HCT116 (cell line): ENCODE results near the gene SLC44A2. TPM values are rescaled to one million over a fixed set of nuclear protein-coding genes. Genes with fewer than 3 reads are reported as not detected.

Experiments
- ATAC-seq: fragments of 200-7000 bp; cut with Tn5 transposase; 2 replicates; pipeline ENCODE4 v1.9.1; 2020; ENCODE audit warnings: mild to moderate bottlenecking, moderate library complexity
- BruUV-seq: library from RNA; stranded (reverse); fragments of 400-500 nt; replicated peaks from 2 replicates; lab custom pipeline; 2021; lab: Mats Ljungman, UMichigan
- CTCF ChIA-PET: fragments of 300-600 bp; sonication (Branson Sonifier 250); formaldehyde crosslinking; loops from one replicate; lab custom pipeline; 2021; ENCODE audit warnings: antibody characterized with exemption; lab: Charles Lee
- POLR2A ChIA-PET: fragments of 300-600, 350-600 bp; sonication (Branson Sonifier 250); formaldehyde crosslinking; loops from one replicate; lab custom pipeline; 2021; ENCODE audit warnings: antibody characterized with exemption; lab: Charles Lee
- RAD21 ChIA-PET, 2 experiments: fragments of 300-600 bp; sonication (Branson Sonifier 250); formaldehyde crosslinking; loops; one replicate each; lab custom pipeline; 2023; ENCODE audit warnings: low total read pairs in 2 of 2; ENCODE audit not compliant: uncharacterized antibody in 2 of 2, unreplicated experiment in 2 of 2, low non-redundant PET in 1 of 2; lab: Charles Lee
- DNase-seq: peaks from one replicate; pipeline ENCODE4 v3.0.0-alpha.2; 2010; ENCODE audit warnings: low read depth, low spot score
- H2AFZ ChIP-seq: fragments of 200-600 bp; shearing (Covaris generic), sonication (generic); 2 replicates; pipeline ENCODE4 v1.6.1; 2017; ENCODE audit warnings: low read depth, mixed run types, mixed read lengths, antibody characterized with exemption, low read length; ENCODE audit not compliant: poor library complexity, severe bottlenecking
- H3K27ac ChIP-seq: 2 replicates; pipeline ENCODE4 v1.5.1; 2012; ENCODE audit warnings: low read depth, low read length
- H3K27me3 ChIP-seq: fragments of 200-600 bp; sonication (generic); 2 replicates; pipeline ENCODE4 v1.6.1; 2016; ENCODE audit warnings: mixed run types, low read length, mixed read lengths; ENCODE audit not compliant: insufficient read depth
- H3K36me3 ChIP-seq, 2 experiments: fragments of 200-500 bp in 1 of 2; fragments of 200-600 bp in 1 of 2; sonication (Bioruptor generic) in 1 of 2; sonication (generic) in 1 of 2; 2 replicates each; pipeline versions ENCODE4 v1.5.1 to v1.6.1; 2014 to 2016; ENCODE audit warnings: low read length in 2 of 2, inconsistent platforms in 1 of 2, mixed read lengths in 1 of 2, mixed run types in 1 of 2; ENCODE audit not compliant: insufficient read depth in 2 of 2, control insufficient read depth in 1 of 2
- H3K4me1 ChIP-seq, 2 experiments: fragments of 200-600 bp in 1 of 2; sonication (generic) in 1 of 2; 2 replicates each; pipeline versions ENCODE4 v1.5.1 to v1.6.1; 2012 to 2017; ENCODE audit warnings: low read length in 2 of 2, inconsistent platforms in 1 of 2, mild to moderate bottlenecking in 1 of 2, mixed read lengths in 1 of 2, mixed run types in 1 of 2, moderate library complexity in 1 of 2; ENCODE audit not compliant: insufficient read depth in 2 of 2, control insufficient read depth in 1 of 2
- H3K4me2 ChIP-seq: fragments of 200-600 bp; sonication (generic); 2 replicates; pipeline ENCODE4 v1.6.1; 2017; ENCODE audit warnings: mixed run types, low read length, mixed read lengths
- H3K4me3 ChIP-seq, 2 experiments: fragments of 200-600 bp in 1 of 2; sonication (generic) in 1 of 2; replicated peaks in 1 of 2; 2 replicates each; pipeline ENCODE4 v1.5.1; 2011 to 2016; ENCODE audit warnings: low read length in 2 of 2, control low read depth in 1 of 2, low read depth in 1 of 2, mild to moderate bottlenecking in 1 of 2, mixed read lengths in 1 of 2, mixed run types in 1 of 2
- H3K79me2 ChIP-seq: fragments of 200-600 bp; sonication (generic); 2 replicates; pipeline ENCODE4 v1.6.1; 2017; ENCODE audit warnings: mild to moderate bottlenecking, mixed run types, low read length, moderate library complexity, mixed read lengths; ENCODE audit not compliant: insufficient read depth
- H3K9ac ChIP-seq: fragments of 200-600 bp; sonication (generic); 2 replicates; pipeline ENCODE4 v1.6.1; 2016; ENCODE audit warnings: low read length, mixed read lengths
- H3K9me2 ChIP-seq: fragments of 200-600 bp; sonication (generic), shearing (Covaris generic); 2 replicates; pipeline ENCODE4 v1.6.1; 2017; ENCODE audit warnings: mixed run types, mild to moderate bottlenecking, moderate library complexity; ENCODE audit not compliant: insufficient read depth
- H3K9me3 ChIP-seq, 2 experiments: fragments of 200-500 bp in 1 of 2; fragments of 200-600 bp in 1 of 2; sonication (Bioruptor generic) in 1 of 2; sonication (generic) in 1 of 2; 2 replicates each; pipeline ENCODE4 v1.6.1; 2014 to 2017; ENCODE audit warnings: low read length in 2 of 2, mixed read lengths in 2 of 2, inconsistent platforms in 1 of 2, low read depth in 1 of 2, mild to moderate bottlenecking in 1 of 2, mixed run types in 1 of 2, moderate library complexity in 1 of 2; ENCODE audit not compliant: control insufficient read depth in 1 of 2, insufficient read depth in 1 of 2
- H4K20me1 ChIP-seq: fragments of 200-600 bp; sonication (generic), shearing (Covaris generic); 2 replicates; pipeline ENCODE4 v1.6.1; 2017; ENCODE audit warnings: mixed run types, mild to moderate bottlenecking, moderate library complexity; ENCODE audit not compliant: insufficient read depth
- ATF3 ChIP-seq: IDR thresholded peaks from 2 replicates; pipeline ENCODE4 v1.6.1; 2012
- CEBPB ChIP-seq: IDR thresholded peaks from 2 replicates; pipeline ENCODE4 v1.6.1; 2012; ENCODE audit warnings: low read depth
- EGR1 ChIP-seq: IDR thresholded peaks from 2 replicates; pipeline ENCODE4 v1.6.1; 2012; ENCODE audit warnings: low read depth
- ELF1 ChIP-seq: IDR thresholded peaks from 2 replicates; pipeline ENCODE4 v1.6.1; 2012; ENCODE audit warnings: low read depth, borderline replicate concordance
- EZH2 ChIP-seq: fragments of 200-600 bp; sonication (generic); IDR thresholded peaks from 2 replicates; pipeline ENCODE4 v1.6.1; 2017; ENCODE audit warnings: antibody characterized with exemption, mixed run types
- EZH2phosphoT487 ChIP-seq: fragments of 200-600 bp; IDR thresholded peaks from 2 replicates; pipeline ENCODE4 v1.6.1; 2018; ENCODE audit warnings: antibody characterized with exemption, borderline replicate concordance
- FOSL1 ChIP-seq: IDR thresholded peaks from 2 replicates; pipeline ENCODE4 v1.6.1; 2012; ENCODE audit warnings: low read depth
- JUND ChIP-seq: IDR thresholded peaks from 2 replicates; pipeline ENCODE4 v1.6.1; 2012
- MAX ChIP-seq: IDR thresholded peaks from 2 replicates; pipeline ENCODE4 v1.6.1; 2012
- POLR2A ChIP-seq: IDR thresholded peaks from 2 replicates; pipeline ENCODE4 v1.7.0; 2011; ENCODE audit warnings: borderline replicate concordance; ENCODE audit not compliant: insufficient read depth, insufficient read length; ENCODE audit errors: extremely low read depth
- POLR2AphosphoS5 ChIP-seq: IDR thresholded peaks from 2 replicates; pipeline ENCODE4 v1.6.1; 2011; ENCODE audit warnings: mild to moderate bottlenecking, low read depth, low read length, moderate library complexity
- RAD21 ChIP-seq: IDR thresholded peaks from 2 replicates; pipeline ENCODE4 v1.6.1; 2012; ENCODE audit warnings: low read depth, mild to moderate bottlenecking
- SIN3A ChIP-seq: IDR thresholded peaks from 2 replicates; pipeline ENCODE4 v1.6.1; 2012; ENCODE audit warnings: low read depth
- SP1 ChIP-seq: IDR thresholded peaks from 2 replicates; pipeline ENCODE4 v1.6.1; 2012; ENCODE audit warnings: low read depth
- TCF7L2 ChIP-seq: IDR thresholded peaks from 2 replicates; pipeline ENCODE4 v1.7.0; 2011; ENCODE audit warnings: borderline replicate concordance, inconsistent platforms; ENCODE audit not compliant: insufficient read depth, insufficient read length; ENCODE audit errors: extremely low read depth
- ZNF274 ChIP-seq: fragments of 200-500 bp; sonication (Bioruptor generic); IDR thresholded peaks from 2 replicates; pipeline ENCODE4 v1.6.1; 2014; ENCODE audit warnings: mild to moderate bottlenecking, low read depth, low read length, inconsistent platforms
- intact Hi-C: fragments of 100-400 bp; cut with micrococcal nuclease; formaldehyde crosslinking; loops from 2 replicates; pipeline ENCODE4 v1.10.0; 2022
- total RNA-seq: library from RNA; stranded (reverse); gene quantifications from one replicate; pipeline ENCODE4 v1.2.1, GENCODE V29; 2021; ENCODE audit not compliant: unreplicated experiment

The SLC44A2 gene
- total RNA-seq, 1 experiment from 2014 or later: 90.9 TPM

- TF ChIP-seq FOSL1 (no peak), JUND (no peak)
- TF ChIP-seq, all 23 proteins: peak for 0
Measured at GRCh38 chr19:10611907-10612306, 13.4 kb upstream of the SLC44A2 start (continued).

- Histone ChIP-seq H3K4me1 (peaks cover 16 to 28% of the 10 kb centered on the region in 2 experiments), H3K4me2 (no peak overlapping the region), H2AFZ (no peak overlapping the region), H3K9me3 (no peaks in the 10 kb centered on the region), H3K79me2 (no peaks in the 10 kb centered on the region), H3K27ac (no peak overlapping the region), H3K36me3 (no peaks in the 10 kb centered on the region), H4K20me1 (no peaks in the 10 kb centered on the region), H3K9ac (no peak overlapping the region), H3K4me3 (no peak overlapping the region), H3K9me2 (no peaks in the 10 kb centered on the region), H3K27me3 (no peaks in the 10 kb centered on the region)
- POLR2A ChIA-PET: no interaction called here
- BruUV-seq: no TSS peak
- CTCF ChIA-PET: no interaction called here
- intact Hi-C loops: no loop called here
- TF ChIP-seq ATF3 (no peak), SP1 (no peak)
- no peak for DNase-seq
- RAD21 ChIA-PET: no interaction called here
- ATAC-seq: no peak
Measured at GRCh38 chr19:10612499-10613119, 12.7 kb upstream of the SLC44A2 start.

GRCh38 chr19:10615429-10616023, 9.8 kb upstream of the SLC44A2 start:
- H3K36me3 ChIP-seq: no peaks in the 10 kb centered on the region
- no peaks in the 10 kb centered on the region for H4K20me1 ChIP-seq
- no peak for ATAC-seq
- ChIA-PET RAD21 (no interaction called here), POLR2A (no interaction called here), CTCF (no interaction called here)
- no peak overlapping the region for H3K27ac ChIP-seq
- DNase-seq: no peak
- no peak overlapping the region for H3K9ac ChIP-seq
- BruUV-seq: no TSS peak
- no peaks in the 10 kb centered on the region for H3K27me3 ChIP-seq
- H3K4me3 ChIP-seq: no peak overlapping the region
- H3K4me2 ChIP-seq: no peak overlapping the region
- H3K9me2 ChIP-seq: no peaks in the 10 kb centered on the region
- peaks cover 27 to 36% of the 10 kb centered on the region in 2 experiments for H3K4me1 ChIP-seq
- H3K9me3 ChIP-seq: no peaks in the 10 kb centered on the region
- intact Hi-C loops: no loop called here
- H2AFZ ChIP-seq: no peak overlapping the region
- H3K79me2 ChIP-seq: no peaks in the 10 kb centered on the region
- TF ChIP-seq SP1: no peak
- TF ChIP-seq EGR1: no peak
- TF ChIP-seq POLR2AphosphoS5: no peak
- TF ChIP-seq CEBPB: no peak
- no peak for TF ChIP-seq ZNF274
- no peak for TF ChIP-seq ATF3
- no peak for TF ChIP-seq SIN3A
- TF ChIP-seq MAX: no peak
- TF ChIP-seq ELF1: no peak
- TF ChIP-seq TCF7L2: no peak
- TF ChIP-seq POLR2A: no peak
- TF ChIP-seq EZH2: no peak
- TF ChIP-seq RAD21: no peak
- TF ChIP-seq EZH2phosphoT487: no peak
